SK-N-MC (cell line): ENCODE results near the gene SLC25A41.

Experiments used
- EZH2 ChIP-seq: fragments of 200-600 bp; sonication (generic); IDR thresholded peaks from one replicate; pipeline ENCODE4 v1.6.1; 2017; ENCODE audit warnings: antibody characterized with exemption
- FOXP2 ChIP-seq: optimal IDR thresholded peaks from 2 replicates; pipeline ENCODE3; 2011; ENCODE audit warnings: mild to moderate bottlenecking, moderate library complexity; ENCODE audit not compliant: insufficient read depth; ENCODE audit errors: extremely low read length, control extremely low read depth
- POLR2AphosphoS5 ChIP-seq: IDR thresholded peaks from 2 replicates; pipeline ENCODE4 v1.6.1; 2012; ENCODE audit warnings: mild to moderate bottlenecking, low read depth, low read length, borderline replicate concordance

DNA sequence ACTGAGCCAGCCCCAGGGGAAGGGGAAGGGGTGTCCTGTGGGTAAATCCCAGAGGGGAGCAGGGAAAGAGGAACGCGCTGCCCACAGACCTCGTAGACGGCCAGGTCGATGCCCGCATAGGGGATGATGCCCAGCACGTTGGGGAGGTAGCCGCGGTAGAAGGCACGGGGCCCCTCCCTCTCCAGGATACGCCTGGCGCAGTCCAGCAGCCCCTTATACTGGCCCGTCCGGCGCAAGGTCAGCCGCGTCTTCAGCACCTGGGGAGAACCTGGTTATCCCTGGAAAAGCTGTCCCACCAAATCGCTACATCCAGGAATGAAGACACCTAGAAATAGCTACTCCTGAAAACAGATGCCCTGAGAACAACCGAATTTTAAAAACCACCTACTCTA is 18.7 kb upstream of the SLC25A41 start:
- no peak for TF ChIP-seq EZH2
- TF ChIP-seq POLR2AphosphoS5 = no peak
- TF ChIP-seq FOXP2 = no peak
